Loucy (cell line): ENCODE results near the gene PCGF6.

Source experiments
- CTCF ChIP-seq: fragments of 200-600 bp; sonication (generic); conservative IDR thresholded peaks from 2 replicates; pipeline ENCODE4 v1.5.1; 2014; ENCODE audit warnings: mild to moderate bottlenecking, antibody characterized with exemption, low read length
- EZH2phosphoT487 ChIP-seq: fragments of 200-600 bp; IDR thresholded peaks from 2 replicates; pipeline ENCODE4 v1.6.1; 2018; ENCODE audit warnings: antibody characterized with exemption, mild to moderate bottlenecking, moderate library complexity, borderline replicate concordance

- TF ChIP-seq CTCF (no peak), EZH2phosphoT487 (no peak)
Measured at GRCh38 chr10:103395754-103396066, 44.8 kb upstream of the PCGF6 start.
